Stimulated activated CD8-positive, alpha-beta memory T cell treated with anti-CD3 and anti-CD28 coated beads, Interleukin-7, amount 100 ng/mL, for 24 hours (primary cell): ENCODE measurements around the gene EVA1A.

Experiments
- DNase-seq: peaks from one replicate; pipeline ENCODE4 v3.0.0-alpha.2; 2020; ENCODE audit warnings: low read depth

Gene EVA1A

DNA sequence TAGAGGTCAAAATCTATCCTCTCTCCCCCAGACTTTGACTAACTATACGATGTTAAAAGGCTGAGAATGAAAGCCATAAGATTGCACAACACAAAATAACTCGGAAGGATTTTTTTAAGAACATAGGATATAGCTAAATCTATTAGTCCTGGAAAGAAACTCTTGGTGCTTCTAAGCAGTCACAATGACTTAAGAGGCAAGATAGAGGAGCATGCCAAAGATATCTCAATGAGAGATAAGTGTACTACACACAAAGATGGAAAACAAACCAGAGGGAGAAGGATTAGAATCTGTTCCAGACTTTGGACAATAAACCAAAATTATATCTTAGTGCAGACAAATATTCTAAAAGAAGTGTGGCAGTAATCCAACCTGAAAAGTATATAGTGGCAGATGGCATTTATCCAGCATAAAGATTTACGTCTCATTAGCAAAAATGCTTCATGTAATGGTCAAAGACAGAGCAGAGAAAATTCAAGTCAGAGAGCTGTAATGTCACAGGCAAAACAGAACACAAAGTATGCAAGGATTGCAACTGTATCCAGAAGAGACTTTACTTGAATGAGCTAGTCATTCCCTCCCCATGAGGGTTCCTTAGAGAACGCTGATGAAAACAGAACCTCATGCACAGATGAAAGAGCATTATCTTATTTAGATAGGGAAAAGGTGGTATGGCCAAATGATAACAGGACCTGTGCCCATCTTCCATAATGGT, 28.8 kb upstream of the EVA1A start:
- DNase-seq = no peak

DNA sequence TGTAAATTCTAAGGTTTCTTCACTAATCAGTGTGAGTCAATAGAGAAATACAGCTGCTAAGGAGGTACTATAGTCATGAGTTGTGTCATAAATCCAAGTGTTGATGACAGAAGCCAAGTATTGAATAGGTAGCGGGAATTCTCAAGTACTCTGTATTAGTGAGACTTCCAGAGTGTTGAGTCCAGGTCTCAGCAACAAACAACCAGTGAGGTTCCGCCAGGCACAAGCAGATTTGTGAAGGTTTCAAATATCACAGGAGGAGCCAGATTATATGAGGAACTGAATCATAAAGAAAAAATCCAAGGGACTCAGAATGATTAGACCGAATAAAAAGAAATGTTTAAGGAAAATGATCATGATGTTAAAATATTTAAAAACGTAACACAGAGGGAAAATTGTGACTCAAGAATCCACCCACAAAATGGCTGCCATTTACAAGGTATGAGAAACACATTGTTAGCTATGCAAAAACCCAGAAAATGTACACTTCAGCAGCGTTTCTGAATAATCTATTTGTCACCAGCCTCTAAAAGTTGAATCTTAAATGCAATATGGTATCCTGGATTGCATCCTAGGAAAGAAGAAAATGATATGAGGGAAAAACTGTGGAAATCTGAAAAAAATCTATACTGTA, 27.3 kb upstream of the EVA1A start:
- DNase-seq = no peak

DNA sequence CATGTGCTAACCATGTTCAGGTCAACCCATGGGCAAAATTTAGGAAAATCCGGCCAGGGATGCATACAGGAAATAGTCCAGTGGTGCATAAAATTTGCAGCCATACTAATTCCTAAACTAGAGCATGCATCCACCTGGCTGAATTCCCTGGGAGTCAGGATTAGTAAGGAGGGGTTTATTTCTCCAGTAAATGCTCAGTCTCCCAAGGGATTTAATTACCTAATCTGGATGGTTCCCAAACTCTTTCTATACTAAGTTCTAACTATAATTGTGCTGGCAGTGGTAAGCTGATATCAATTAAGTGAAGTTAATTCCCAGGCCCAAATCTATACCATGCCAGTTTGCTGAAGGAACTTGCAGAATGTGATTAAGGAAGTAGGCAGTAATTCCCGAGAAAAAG, 26.2 kb upstream of the EVA1A start:
- DNase-seq = no peak

GRCh38 chr2:75582840-75583239, 22.1 kb upstream of the EVA1A start:
- no peak for DNase-seq

DNA sequence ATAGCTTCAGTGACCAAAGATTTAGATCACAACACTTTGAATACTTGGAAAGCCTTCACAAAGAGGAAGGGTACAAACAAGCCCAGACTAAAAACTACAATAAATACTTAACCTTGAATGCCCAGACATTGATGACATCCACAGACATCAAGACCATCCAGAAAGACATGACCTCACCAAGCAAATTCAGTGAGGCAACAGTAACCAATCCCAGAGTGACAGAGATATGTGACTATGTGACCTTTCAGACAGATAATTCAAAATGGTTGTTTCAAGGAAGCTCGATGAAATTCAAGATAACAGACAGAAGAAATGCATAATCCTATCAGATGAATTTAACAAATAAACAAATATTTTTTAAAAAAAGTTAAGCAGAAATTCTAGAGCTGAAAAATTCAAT, 19.9 kb upstream of the EVA1A start:
- no peak for DNase-seq

GRCh38 chr2:75580156-75580555, 19.4 kb upstream of the EVA1A start:
- no peak for DNase-seq

DNA sequence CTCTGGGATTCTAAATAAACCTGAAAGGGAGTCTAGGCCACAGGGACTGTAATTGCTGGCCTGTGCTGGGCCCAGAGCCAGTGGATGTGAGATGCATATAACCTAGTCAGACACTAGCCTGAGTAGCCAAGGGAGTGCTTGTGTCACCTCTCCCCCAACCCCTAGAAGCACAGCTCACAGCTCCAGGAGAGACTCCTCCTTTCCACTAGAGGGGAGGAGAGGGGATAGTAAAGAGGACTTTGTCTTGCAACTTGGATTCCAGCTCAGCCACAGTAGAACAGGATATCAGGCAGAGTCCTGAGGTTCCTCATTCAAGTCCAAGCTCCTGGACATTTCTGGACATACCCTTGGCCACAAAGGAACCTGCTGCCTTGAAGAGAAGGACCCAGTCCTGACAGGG, 18.4 kb upstream of the EVA1A start:
- no peak for DNase-seq

DNA sequence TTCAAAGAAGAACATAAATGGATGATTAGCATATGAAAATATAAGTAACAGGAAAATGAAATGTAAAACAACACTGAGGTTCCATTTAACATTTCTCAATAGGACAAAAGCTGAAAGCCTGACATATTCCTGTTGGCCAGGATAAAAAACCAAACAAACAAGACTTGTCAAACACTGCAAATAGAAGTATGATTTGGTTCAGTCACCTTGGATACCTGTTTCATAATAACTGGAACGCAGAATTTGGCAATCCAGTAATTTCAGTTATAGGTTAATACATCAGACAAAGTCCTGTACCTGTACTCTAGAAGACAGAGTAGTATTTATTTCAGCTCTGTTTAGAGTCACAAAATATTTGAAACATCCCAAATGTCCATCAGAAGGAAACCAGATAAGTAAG, 16.5 kb upstream of the EVA1A start:
- no peak for DNase-seq

- no peak for DNase-seq
These were observed 13.4 kb upstream of the EVA1A start for GRCh38 chr2:75574106-75574505.

- no peak for DNase-seq
These were observed 12.6 kb upstream of the EVA1A start for GRCh38 chr2:75573145-75573878.

- DNase-seq = no peak
These were observed 11.1 kb upstream of the EVA1A start for GRCh38 chr2:75571730-75572430.

GRCh38 chr2:75570948-75571729, 10.4 kb upstream of the EVA1A start:
- DNase-seq = no peak

GRCh38 chr2:75570024-75570947, 9.5 kb upstream of the EVA1A start:
- no peak for DNase-seq

DNA sequence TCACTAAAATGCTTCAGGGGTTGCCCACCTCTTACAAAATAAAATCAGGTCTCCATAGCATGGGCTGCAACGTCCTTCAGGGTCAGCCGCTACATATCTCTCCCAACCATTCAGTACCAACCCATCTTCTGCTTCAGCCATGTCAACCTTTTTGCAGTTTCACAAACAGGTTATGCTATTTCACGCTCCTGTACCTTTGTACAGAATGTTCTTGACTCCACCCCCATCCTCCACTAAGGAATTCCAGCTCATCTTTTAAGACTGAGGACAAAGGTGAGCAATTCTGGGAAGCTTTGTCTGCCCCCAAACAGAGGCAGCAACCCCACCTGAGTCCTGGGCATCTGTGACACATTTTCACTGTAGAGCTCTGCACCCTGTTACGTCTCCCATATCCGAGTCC, 8.8 kb upstream of the EVA1A start:
- no peak for DNase-seq

- DNase-seq = no peak
These were observed 7.4 kb upstream of the EVA1A start for GRCh38 chr2:75568174-75568573.

DNA sequence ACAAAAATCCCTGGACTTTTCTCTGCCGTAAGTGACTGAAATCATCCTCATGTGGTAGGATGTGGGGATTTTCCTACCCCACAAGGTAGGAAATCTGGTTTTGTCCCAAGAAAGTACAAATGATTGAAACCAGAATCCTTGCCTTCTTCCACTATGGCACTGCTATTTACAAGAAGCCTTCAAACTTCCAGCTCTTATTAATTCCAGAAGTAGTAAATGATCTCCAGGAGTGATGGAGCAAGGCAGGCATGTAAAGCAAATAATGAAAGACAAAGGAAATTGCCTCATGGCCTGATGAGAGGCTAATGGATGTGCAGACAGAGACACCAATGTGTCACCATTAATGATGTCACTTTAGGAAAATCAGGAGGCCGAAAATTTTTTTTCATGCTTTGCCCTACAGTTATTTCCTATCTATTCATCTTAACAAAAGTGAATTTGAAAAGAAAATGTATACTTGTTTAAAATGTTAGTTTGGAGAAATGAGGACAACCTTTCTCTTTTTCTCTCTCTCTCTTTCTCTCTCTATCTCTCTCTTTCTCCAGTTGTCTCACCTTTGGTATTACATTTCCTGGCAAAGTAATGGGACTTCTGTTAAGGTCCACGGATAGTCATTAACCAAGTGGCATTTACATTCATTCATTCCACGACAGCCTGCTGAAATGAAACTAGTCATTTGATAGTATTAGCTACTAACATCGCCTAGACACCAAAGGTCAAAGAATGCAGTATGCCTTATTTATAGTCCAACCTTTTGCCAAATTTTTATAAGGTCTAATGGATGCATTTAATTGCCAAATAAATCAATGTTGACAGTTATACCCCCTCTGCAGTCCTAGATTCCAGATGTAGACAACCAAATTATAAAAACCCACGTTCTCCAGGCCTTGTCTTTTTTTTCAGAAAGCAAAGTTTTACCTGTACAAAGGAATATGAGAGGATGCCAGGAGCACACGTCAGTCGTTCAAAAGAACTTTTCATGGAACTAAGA, 5.0 kb upstream of the EVA1A start:
- no peak for DNase-seq

- no peak for DNase-seq
These were observed 4.1 kb upstream of the EVA1A start for GRCh38 chr2:75564713-75565359.

GRCh38 chr2:75564026-75564688, 3.4 kb upstream of the EVA1A start:
- DNase-seq = no peak
